ENCODE data around the gene EIF2B2. TPM values are rescaled to one million over a fixed set of nuclear protein-coding genes. Genes with fewer than 3 reads are reported as not detected.
"Not testable (repeated sequence)": the region's sequence is repeated elsewhere in the genome, so short reads cannot be mapped to it uniquely, and the experiment has no call there.

EIF2B2 gene
- total RNA-seq, 1 experiment from 2014 or later, result 48.3 TPM

- not testable (repeated sequence) for H4K91ac ChIP-seq (ENCODE audit: insufficient read length, low read depth, low read length); H3K9me3 Mint-ChIP-seq; H2BK20ac ChIP-seq (ENCODE audit: low read depth, low read length, poor library complexity, severe bottlenecking); H3K27ac ChIP-seq (ENCODE audit: insufficient read length, low read depth, low read length); H2BK5ac ChIP-seq (ENCODE audit: insufficient read length, low read length); H3K4me2 ChIP-seq (ENCODE audit: insufficient read depth, insufficient read length, low read length); H3K4me1 Mint-ChIP-seq; H3K14ac ChIP-seq (ENCODE audit: insufficient read depth, low read length); H3K56ac ChIP-seq (ENCODE audit: insufficient read length, low read depth, low read length); H3K23me2 ChIP-seq (ENCODE audit: insufficient read length, low read depth, low read length, poor library complexity, severe bottlenecking); DNase-seq; H3K36me3 Mint-ChIP-seq (ENCODE audit: insufficient read depth in 1 of 3, low read depth in 3 of 3); H3K23ac ChIP-seq (ENCODE audit: insufficient read length, low read depth, low read length); H3K27ac Mint-ChIP-seq; H2BK15ac ChIP-seq (ENCODE audit: low read depth, low read length); H3K79me2 ChIP-seq (ENCODE audit: insufficient read depth, low read length); H4K8ac ChIP-seq (replicated peaks; ENCODE audit: insufficient read length, low read depth, low read length); H3K4me1 ChIP-seq (ENCODE audit: insufficient read depth, low read length); H3K27me3 Mint-ChIP-seq (ENCODE audit: low read depth); H4K20me1 ChIP-seq (ENCODE audit: control insufficient read depth, insufficient read depth, insufficient read length); H3K27me3 ChIP-seq (ENCODE audit: insufficient read depth, low read length); H3K79me1 ChIP-seq (ENCODE audit: insufficient read depth, low read depth, low read length, poor library complexity, severe bottlenecking); H3K9ac ChIP-seq (ENCODE audit: extremely low read depth, insufficient read length, low read length); H2AFZ ChIP-seq (ENCODE audit: low read length); H2BK120ac ChIP-seq (ENCODE audit: low read depth, low read length, poor library complexity, severe bottlenecking); H3K18ac ChIP-seq (ENCODE audit: insufficient read length, low read depth, low read length); H3K9me3 ChIP-seq (ENCODE audit: control insufficient read depth, low read depth, low read length); H3K4ac ChIP-seq (ENCODE audit: low read depth, low read length); H2BK12ac ChIP-seq (ENCODE audit: insufficient read length, low read depth, low read length); H4K5ac ChIP-seq (ENCODE audit: insufficient read length, low read depth, low read length); H3K4me3 Mint-ChIP-seq; H2AK5ac ChIP-seq (ENCODE audit: insufficient read length, low read length); H3T11ph ChIP-seq (ENCODE audit: low read length)
- WGBS (ENCODE audit: extremely low coverage, insufficient read length, low lambda C conversion rate), result no CpG with 5 or more reads among the region's 7 CpGs
These were observed 6.9 kb upstream of the EIF2B2 start for GRCh38 chr14:74995781-74996180.

All from H9 (cell line).